PC-3 (cell line): ENCODE results near the gene XG. TPM values are rescaled to one million over a fixed set of nuclear protein-coding genes. Genes with fewer than 3 reads are reported as not detected.
A peak's percentile ranks its signal among the peaks of the same experiment; 100 is the strongest.
"Not testable (repeated sequence)": the region's sequence is repeated elsewhere in the genome, so short reads cannot be mapped to it uniquely, and the experiment has no call there.

ENCODE experiments used
- ATAC-seq: fragments of 200-7000 bp; cut with Tn5 transposase; 2 replicates; pipeline ENCODE4 v1.9.1; 2020; ENCODE audit warnings: mild to moderate bottlenecking, moderate library complexity
- Bru-seq: library from RNA; stranded (reverse); fragments of 400-500 nt; gene quantifications from one replicate; lab custom pipeline; 2021; lab: Mats Ljungman, UMichigan
- BruChase-seq, 2 experiments: library from RNA; stranded (reverse); fragments of 400-500 nt; gene quantifications; one replicate each; lab custom pipeline; 2021; lab: Mats Ljungman, UMichigan
- BruUV-seq: library from RNA; stranded (reverse); fragments of 400-500 nt; replicated peaks from 2 replicates; lab custom pipeline; 2021; lab: Mats Ljungman, UMichigan
- CTCF ChIA-PET: fragments of 300-600 bp; sonication (Branson Sonifier 250); formaldehyde crosslinking; loops from one replicate; lab custom pipeline; 2022; ENCODE audit warnings: antibody characterized with exemption; lab: Charles Lee
- POLR2A ChIA-PET: fragments of 300-600 bp; sonication (Branson Sonifier 250); formaldehyde crosslinking; loops from one replicate; lab custom pipeline; 2022; ENCODE audit warnings: antibody characterized with exemption; ENCODE audit not compliant: unreplicated experiment; lab: Charles Lee
- DNase-seq: peaks from one replicate; pipeline ENCODE4 v3.0.0-alpha.2; 2015
- H2AFZ ChIP-seq: fragments of 300-600 bp; sonication (generic); 2 replicates; pipeline ENCODE4 v1.6.0; 2016; ENCODE audit warnings: antibody characterized with exemption, low read length
- H3F3A ChIP-seq: fragments of 300-600 bp; sonication (generic); one replicate; pipeline ENCODE4 v1.6.0; 2017; ENCODE audit warnings: antibody characterized with exemption, low read length, control low read depth, mild to moderate bottlenecking; ENCODE audit not compliant: unreplicated experiment
- H3K27ac ChIP-seq: fragments of 300-600 bp; sonication (generic); 2 replicates; pipeline ENCODE4 v1.5.1; 2016; ENCODE audit warnings: mild to moderate bottlenecking, low read length
- H3K27me3 ChIP-seq: fragments of 300-600 bp; sonication (generic); 2 replicates; pipeline ENCODE4 v1.6.1; 2016; ENCODE audit warnings: low read length, mixed read lengths
- H3K36me3 ChIP-seq: fragments of 300-600 bp; sonication (generic); 2 replicates; pipeline ENCODE4 v1.6.1; 2016; ENCODE audit warnings: low read depth, mixed run types, low read length, mixed read lengths
- H3K4me1 ChIP-seq: fragments of 300-600 bp; sonication (generic); 2 replicates; pipeline ENCODE4 v1.5.1; 2016; ENCODE audit warnings: low read length; ENCODE audit not compliant: insufficient read depth
- H3K4me2 ChIP-seq: fragments of 300-600 bp; sonication (generic); 2 replicates; pipeline ENCODE4 v1.6.0; 2016; ENCODE audit warnings: low read length
- H3K4me3 ChIP-seq: fragments of 300-600 bp; sonication (generic); 2 replicates; pipeline ENCODE4 v1.5.1; 2016; ENCODE audit warnings: mild to moderate bottlenecking, low read length, mixed read lengths
- H3K79me2 ChIP-seq: fragments of 300-600 bp; sonication (generic); 2 replicates; pipeline ENCODE4 v1.6.1; 2017; ENCODE audit warnings: low read length, mixed read lengths
- H3K9ac ChIP-seq: fragments of 300-600 bp; sonication (generic); 2 replicates; pipeline ENCODE4 v1.6.0; 2016; ENCODE audit warnings: mild to moderate bottlenecking, low read length
- H3K9me2 ChIP-seq: fragments of 300-600 bp; sonication (generic); replicated peaks from 2 replicates; pipeline ENCODE4 v1.6.1; 2016; ENCODE audit warnings: mixed run types, low read length, mixed read lengths
- H3K9me3 ChIP-seq: fragments of 300-600 bp; sonication (generic); 2 replicates; pipeline ENCODE4 v1.6.1; 2016; ENCODE audit warnings: low read length, mixed read lengths
- H4K20me1 ChIP-seq: fragments of 300-600 bp; sonication (generic); 2 replicates; pipeline ENCODE4 v1.6.1; 2016; ENCODE audit warnings: low read length, mixed read lengths
- CTCF ChIP-seq: fragments of 300-600 bp; sonication (generic); conservative IDR thresholded peaks from 2 replicates; pipeline ENCODE4 v1.5.1; 2017; ENCODE audit warnings: antibody characterized with exemption, low read depth, mild to moderate bottlenecking, low read length
- EZH2 ChIP-seq: fragments of 300-600 bp; sonication (generic); IDR thresholded peaks from one replicate; pipeline ENCODE4 v1.6.1; 2017; ENCODE audit warnings: antibody characterized with exemption, mild to moderate bottlenecking, low read length; ENCODE audit not compliant: unreplicated experiment
- EZH2phosphoT487 ChIP-seq: fragments of 300-600 bp; sonication (generic); IDR thresholded peaks from 2 replicates; pipeline ENCODE4 v1.6.1; 2018; ENCODE audit warnings: mild to moderate bottlenecking, antibody characterized with exemption, low read length, borderline replicate concordance
- intact Hi-C: fragments of 100-400 bp; cut with micrococcal nuclease; formaldehyde crosslinking; loops from 2 replicates; pipeline ENCODE4 v1.9.0; 2023
- long read RNA-seq: library from polyadenylated mRNA; unstranded; transcript quantifications from one replicate; pipeline ENCODE4 v2.0.0, GENCODE V29; 2021; ENCODE audit not compliant: unreplicated experiment
- total RNA-seq: library from RNA; depleted of rRNA; stranded (reverse); fragments of >200 nt; gene quantifications from 2 replicates; pipeline ENCODE4 v1.2.3, GENCODE V29; 2014; rRNA removed

The XG gene
- total RNA-seq (not detected in 2 replicates), Bru-seq, nascent RNA (percentile 8 among the genes with signal in this experiment), BruChase-seq, experiment 1, labeled RNA remaining after a 6-hour chase (percentile 14 among the genes with signal in this experiment), BruChase-seq, experiment 2, labeled RNA remaining after a 2-hour chase (percentile 26 among the genes with signal in this experiment)
- long read RNA-seq: 0 reads

GRCh38 chrX:2751874-2752300, at the start of gene XG:
Gene XG (plus strand): TSS chrX:2752040. CDS start chrX:2752275, 235 bp downstream.
- DNase-seq, POLR2A ChIA-PET, H3K27ac ChIP-seq, H3K79me2 ChIP-seq, H4K20me1 ChIP-seq, H3K36me3 ChIP-seq, H3K4me3 ChIP-seq, H3K4me1 ChIP-seq, H3K4me2 ChIP-seq, BruUV-seq, CTCF ChIA-PET, H3K9me3 ChIP-seq, intact Hi-C loops, ATAC-seq, H3F3A ChIP-seq, H3K9ac ChIP-seq, H3K9me2 ChIP-seq, H3K27me3 ChIP-seq: not testable (repeated sequence)
- 0 out of 2 replicates have a peak within 1 kb of the TSS, but pooled peaks have one; percentile 18 for H2AFZ ChIP-seq

DNA sequence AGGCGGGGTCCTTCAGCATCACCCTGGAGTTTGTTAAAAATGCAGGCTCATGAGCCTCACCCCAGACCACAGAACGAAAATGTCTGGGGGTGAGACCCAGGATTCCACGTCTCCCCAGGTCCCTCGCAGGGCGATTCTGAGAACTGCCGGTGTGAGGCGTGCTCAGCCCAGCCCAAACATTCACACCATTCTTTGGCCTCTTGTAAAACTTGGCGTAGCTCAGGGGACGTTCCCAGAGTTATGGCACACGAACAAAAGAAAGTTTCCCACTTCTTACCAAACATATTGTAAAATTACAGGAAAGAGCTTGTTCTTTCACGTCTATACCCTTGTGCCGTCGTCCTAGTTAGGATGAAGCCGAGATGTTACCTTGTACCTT, 47.9 kb upstream of the XG start:
- Histone ChIP-seq H4K20me1 (no peaks in the 10 kb centered on the region), H3K79me2 (peaks cover 91% of the 10 kb centered on the region), H3F3A (no peaks in the 10 kb centered on the region), H3K4me2 (no peak overlapping the region), H3K27ac (no peak overlapping the region), H2AFZ (no peak overlapping the region), H3K36me3 (peaks cover 4% of the 10 kb centered on the region; the same call in 1 of the 2 replicates), H3K9me2 (no peaks in the 10 kb centered on the region), H3K27me3 (no peaks in the 10 kb centered on the region), H3K9ac (no peak overlapping the region), H3K9me3 (no peaks in the 10 kb centered on the region), H3K4me3 (no peak overlapping the region), H3K4me1 (peaks cover 28% of the 10 kb centered on the region)
- ATAC-seq (no peak), DNase-seq (no peak)
- TF ChIP-seq EZH2 (no peak), CTCF (no peak), EZH2phosphoT487 (no peak)
- intact Hi-C loops: no loop called here
- no TSS peak for BruUV-seq
- ChIA-PET CTCF (no interaction called here), POLR2A (no interaction called here)

GRCh38 chrX:2705046-2705832, 46.6 kb upstream of the XG start:
- Histone ChIP-seq H3K27ac (no peak overlapping the region), H3K79me2 (peaks cover 86% of the 10 kb centered on the region), H3K9me2 (no peaks in the 10 kb centered on the region), H3K9me3 (no peaks in the 10 kb centered on the region), H3K27me3 (no peaks in the 10 kb centered on the region), H3F3A (no peaks in the 10 kb centered on the region), H3K9ac (no peak overlapping the region), H3K4me1 (peaks cover 37% of the 10 kb centered on the region), H3K4me2 (no peak overlapping the region), H3K36me3 (peaks cover 2% of the 10 kb centered on the region; the same call in 1 of the 2 replicates), H4K20me1 (no peaks in the 10 kb centered on the region), H2AFZ (no peak overlapping the region), H3K4me3 (no peak overlapping the region)
- BruUV-seq: no TSS peak
- DNase-seq (no peak), ATAC-seq (no peak)
- POLR2A ChIA-PET: no interaction called here
- intact Hi-C loops: loop anchor here (5.0 kb wide), 1 partner anchor 63 kb away; no protein-coding TSS in a partner anchor
- TF ChIP-seq EZH2phosphoT487 (no peak), EZH2 (no peak), CTCF (no peak)
- CTCF ChIA-PET: no interaction called here
